K562 (cell line): ENCODE measurements around the gene CAAP1.

Experiments used
- BDP1 ChIP-seq: IDR thresholded peaks from 3 replicates; pipeline ENCODE4 v1.6.1; 2011; ENCODE audit not compliant: insufficient read length, insufficient read depth
- CEBPB ChIP-seq: fragments of 450-650 bp; IDR thresholded peaks from 2 replicates; pipeline ENCODE4 v1.6.1; 2016; ENCODE audit warnings: missing genetic modification characterization, missing compliant biosample characterization
- FOXA1 ChIP-seq: fragments of 450-650 bp; IDR thresholded peaks from 2 replicates; pipeline ENCODE4 v1.6.1; 2016; ENCODE audit warnings: mild to moderate bottlenecking, borderline replicate concordance
- KDM4B ChIP-seq, 2 experiments: fragments of 450-650 bp in 1 of 2; sonication (generic) in 1 of 2; IDR thresholded peaks; 2 replicates each; pipeline ENCODE4 v1.6.1; 2016 to 2017; ENCODE audit warnings: borderline replicate concordance in 2 of 2, antibody characterized with exemption in 1 of 2, low read depth in 1 of 2, mild to moderate bottlenecking in 1 of 2
- PHB ChIP-seq: fragments of 250-450 bp; sonication (Bioruptor Pico); IDR thresholded peaks from 2 replicates; pipeline ENCODE4 v1.5.0; 2021
- TBP ChIP-seq: optimal IDR thresholded peaks from 2 replicates; pipeline ENCODE3; 2011; ENCODE audit warnings: low read depth, low read length, improper control_type of control experiment
- ZNF274 ChIP-seq: IDR thresholded peaks from 2 replicates; pipeline ENCODE4 v1.6.1; 2011; ENCODE audit warnings: low read depth, mild to moderate bottlenecking, low read length, moderate library complexity, borderline replicate concordance
- TF ChIP-seq, protein P1 (sequence below), 3 experiments: IDR thresholded peaks in 2 of 3; conservative IDR thresholded peaks in 1 of 3; 2 replicates each; pipeline ENCODE4 v1.5.1; 2011 to 2012; ENCODE audit warnings: low read length in 3 of 3, mild to moderate bottlenecking in 3 of 3, control low read depth in 2 of 3, improper control_type of control experiment in 1 of 3, inconsistent platforms in 1 of 3, low read depth in 1 of 3, mixed read lengths in 1 of 3, moderate library complexity in 1 of 3; ENCODE audit not compliant: insufficient read depth in 2 of 3

GRCh38 chr9:26928902-26929495, 36.4 kb upstream of the CAAP1 start:
- TF ChIP-seq PHB (CRISPR knock-in tag) = no peak
- TF ChIP-seq KDM4B (IDR thresholded peaks at IDR 0.05; ENCODE audit: borderline replicate concordance in 2 of 2, low read depth in 1 of 2) = no peak
- TF ChIP-seq FOXA1 = no peak
- TF ChIP-seq, protein P1, sequence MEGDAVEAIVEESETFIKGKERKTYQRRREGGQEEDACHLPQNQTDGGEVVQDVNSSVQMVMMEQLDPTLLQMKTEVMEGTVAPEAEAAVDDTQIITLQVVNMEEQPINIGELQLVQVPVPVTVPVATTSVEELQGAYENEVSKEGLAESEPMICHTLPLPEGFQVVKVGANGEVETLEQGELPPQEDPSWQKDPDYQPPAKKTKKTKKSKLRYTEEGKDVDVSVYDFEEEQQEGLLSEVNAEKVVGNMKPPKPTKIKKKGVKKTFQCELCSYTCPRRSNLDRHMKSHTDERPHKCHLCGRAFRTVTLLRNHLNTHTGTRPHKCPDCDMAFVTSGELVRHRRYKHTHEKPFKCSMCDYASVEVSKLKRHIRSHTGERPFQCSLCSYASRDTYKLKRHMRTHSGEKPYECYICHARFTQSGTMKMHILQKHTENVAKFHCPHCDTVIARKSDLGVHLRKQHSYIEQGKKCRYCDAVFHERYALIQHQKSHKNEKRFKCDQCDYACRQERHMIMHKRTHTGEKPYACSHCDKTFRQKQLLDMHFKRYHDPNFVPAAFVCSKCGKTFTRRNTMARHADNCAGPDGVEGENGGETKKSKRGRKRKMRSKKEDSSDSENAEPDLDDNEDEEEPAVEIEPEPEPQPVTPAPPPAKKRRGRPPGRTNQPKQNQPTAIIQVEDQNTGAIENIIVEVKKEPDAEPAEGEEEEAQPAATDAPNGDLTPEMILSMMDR (IDR thresholded peaks at IDR 0.05 in 2 of 3, conservative IDR thresholded peaks at IDR 0.05 in 1 of 3; ENCODE audit: insufficient read depth in 2 of 3, low read depth in 1 of 3, low read length in 3 of 3) = no peak
- no peak for TF ChIP-seq ZNF274
- TF ChIP-seq CEBPB (tag) = no peak
- no peak for TF ChIP-seq TBP
- no peak for TF ChIP-seq BDP1
